Measurements from ENCODE around the gene CSHL1. TPM values are rescaled to one million over a fixed set of nuclear protein-coding genes. Genes with fewer than 3 reads are reported as not detected.

Gene CSHL1
- total RNA-seq, 2 donors from 2014 or later: not detected

DNA sequence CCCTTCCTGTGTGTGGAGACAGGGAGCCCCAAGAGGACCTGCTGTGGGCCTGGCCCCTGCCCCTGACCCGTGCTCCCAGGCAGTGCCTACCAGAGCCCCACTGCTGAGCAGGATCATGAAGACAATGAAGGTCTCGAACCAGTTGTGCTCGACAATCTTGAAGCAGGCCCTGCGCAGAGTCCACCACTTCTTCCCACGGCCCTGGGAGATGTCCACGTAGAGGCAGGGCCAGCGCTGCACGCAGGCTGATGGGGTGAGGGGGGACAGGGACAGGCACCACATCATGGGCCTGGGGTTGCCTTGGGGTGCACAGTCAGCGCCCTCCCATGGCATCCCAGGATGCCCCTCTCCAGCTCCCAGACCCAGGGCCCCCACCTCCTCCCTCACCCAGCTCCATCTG lies 37.5 kb upstream of the CSHL1 start:
- H3K27ac ChIP-seq (ENCODE audit: low read depth, low read length): no peak overlapping the region
- H3K4me3 Mint-ChIP-seq: no peak overlapping the region
- no peaks in the 10 kb centered on the region for H3K4me1 ChIP-seq (ENCODE audit: control insufficient read depth, insufficient read depth, low read length)
- H3K4me1 Mint-ChIP-seq: no peaks in the 10 kb centered on the region
- no peaks in the 10 kb centered on the region for H3K27me3 ChIP-seq (ENCODE audit: control insufficient read depth, insufficient read depth, low read length, poor library complexity, severe bottlenecking)
- TF ChIP-seq, protein P1, sequence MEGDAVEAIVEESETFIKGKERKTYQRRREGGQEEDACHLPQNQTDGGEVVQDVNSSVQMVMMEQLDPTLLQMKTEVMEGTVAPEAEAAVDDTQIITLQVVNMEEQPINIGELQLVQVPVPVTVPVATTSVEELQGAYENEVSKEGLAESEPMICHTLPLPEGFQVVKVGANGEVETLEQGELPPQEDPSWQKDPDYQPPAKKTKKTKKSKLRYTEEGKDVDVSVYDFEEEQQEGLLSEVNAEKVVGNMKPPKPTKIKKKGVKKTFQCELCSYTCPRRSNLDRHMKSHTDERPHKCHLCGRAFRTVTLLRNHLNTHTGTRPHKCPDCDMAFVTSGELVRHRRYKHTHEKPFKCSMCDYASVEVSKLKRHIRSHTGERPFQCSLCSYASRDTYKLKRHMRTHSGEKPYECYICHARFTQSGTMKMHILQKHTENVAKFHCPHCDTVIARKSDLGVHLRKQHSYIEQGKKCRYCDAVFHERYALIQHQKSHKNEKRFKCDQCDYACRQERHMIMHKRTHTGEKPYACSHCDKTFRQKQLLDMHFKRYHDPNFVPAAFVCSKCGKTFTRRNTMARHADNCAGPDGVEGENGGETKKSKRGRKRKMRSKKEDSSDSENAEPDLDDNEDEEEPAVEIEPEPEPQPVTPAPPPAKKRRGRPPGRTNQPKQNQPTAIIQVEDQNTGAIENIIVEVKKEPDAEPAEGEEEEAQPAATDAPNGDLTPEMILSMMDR (conservative IDR thresholded peaks at IDR 0.05): no peak
- peaks cover 2% of the 10 kb centered on the region for H3K27me3 Mint-ChIP-seq (ENCODE audit: insufficient read depth)
- no peaks in the 10 kb centered on the region for H3K36me3 Mint-ChIP-seq (ENCODE audit: low read depth)
- no peak for DNase-seq
- 86 to 94% methylated on average over 4 to 9 of the region's 9 CpGs for WGBS, 2 experiments (ENCODE audit: insufficient coverage in 1 of 2, insufficient read length in 1 of 2)
- no peak overlapping the region for H3K27ac Mint-ChIP-seq
- no peaks in the 10 kb centered on the region for H3K36me3 ChIP-seq (ENCODE audit: control insufficient read depth, insufficient read depth, low read length)
- no peak overlapping the region for H3K9ac ChIP-seq (ENCODE audit: extremely low read depth, low read length, poor library complexity, severe bottlenecking)
- no peaks in the 10 kb centered on the region for H3K9me3 ChIP-seq (ENCODE audit: control insufficient read depth, low read length)
- H3K4me3 ChIP-seq (ENCODE audit: low read length): no peak overlapping the region
- H3K9me3 Mint-ChIP-seq: no peaks in the 10 kb centered on the region

DNA sequence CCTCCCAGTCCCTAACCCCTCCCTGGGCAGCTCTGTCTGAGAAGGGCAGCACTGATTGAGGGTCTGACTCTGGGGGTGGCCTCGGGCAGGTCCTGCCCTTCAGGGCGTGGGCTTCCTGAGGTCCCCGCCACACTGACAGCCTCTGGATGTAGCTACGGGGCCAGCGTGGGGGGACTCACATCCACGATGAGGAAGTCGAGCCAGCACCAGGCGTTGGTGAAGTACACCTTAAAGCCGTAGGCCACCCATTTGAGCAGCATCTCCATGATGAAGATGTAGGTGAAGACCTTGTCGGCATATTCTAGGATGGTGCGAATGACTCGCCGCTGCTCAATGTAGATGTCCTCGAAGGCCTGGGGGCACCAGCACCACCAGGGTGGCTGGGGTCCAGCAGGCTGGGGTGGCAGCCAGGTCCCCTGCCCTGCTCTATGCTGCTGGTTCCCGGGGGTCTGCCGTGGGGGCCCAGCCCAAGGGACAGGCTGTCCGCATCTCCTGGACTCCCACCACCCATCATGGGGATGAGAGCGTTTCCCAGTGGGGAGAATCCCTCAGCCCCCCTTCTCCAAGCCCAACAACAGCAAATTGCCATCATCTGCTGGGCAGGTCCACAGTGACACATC lies 36.8 kb upstream of the CSHL1 start:
- no peaks in the 10 kb centered on the region for H3K9me3 Mint-ChIP-seq
- 93 to 95% methylated on average over 9 to 18 of the region's 18 CpGs for WGBS, 2 experiments (ENCODE audit: insufficient coverage in 1 of 2, insufficient read length in 1 of 2)
- H3K36me3 Mint-ChIP-seq (ENCODE audit: low read depth): no peaks in the 10 kb centered on the region
- H3K4me3 Mint-ChIP-seq: no peak overlapping the region
- Histone ChIP-seq H3K9ac (ENCODE audit: extremely low read depth, low read length, poor library complexity, severe bottlenecking) (no peak overlapping the region), H3K4me1 (ENCODE audit: control insufficient read depth, insufficient read depth, low read length) (no peaks in the 10 kb centered on the region), H3K27me3 (ENCODE audit: control insufficient read depth, insufficient read depth, low read length, poor library complexity, severe bottlenecking) (no peaks in the 10 kb centered on the region), H3K27ac (ENCODE audit: low read depth, low read length) (no peak overlapping the region), H3K4me3 (ENCODE audit: low read length) (no peak overlapping the region), H3K36me3 (ENCODE audit: control insufficient read depth, insufficient read depth, low read length) (no peaks in the 10 kb centered on the region), H3K9me3 (ENCODE audit: control insufficient read depth, low read length) (no peaks in the 10 kb centered on the region)
- H3K27me3 Mint-ChIP-seq (ENCODE audit: insufficient read depth): peaks cover 2% of the 10 kb centered on the region
- DNase-seq: no peak
- H3K4me1 Mint-ChIP-seq: no peaks in the 10 kb centered on the region
- TF ChIP-seq, protein P1 (conservative IDR thresholded peaks at IDR 0.05): no peak
- H3K27ac Mint-ChIP-seq: no peak overlapping the region

DNA sequence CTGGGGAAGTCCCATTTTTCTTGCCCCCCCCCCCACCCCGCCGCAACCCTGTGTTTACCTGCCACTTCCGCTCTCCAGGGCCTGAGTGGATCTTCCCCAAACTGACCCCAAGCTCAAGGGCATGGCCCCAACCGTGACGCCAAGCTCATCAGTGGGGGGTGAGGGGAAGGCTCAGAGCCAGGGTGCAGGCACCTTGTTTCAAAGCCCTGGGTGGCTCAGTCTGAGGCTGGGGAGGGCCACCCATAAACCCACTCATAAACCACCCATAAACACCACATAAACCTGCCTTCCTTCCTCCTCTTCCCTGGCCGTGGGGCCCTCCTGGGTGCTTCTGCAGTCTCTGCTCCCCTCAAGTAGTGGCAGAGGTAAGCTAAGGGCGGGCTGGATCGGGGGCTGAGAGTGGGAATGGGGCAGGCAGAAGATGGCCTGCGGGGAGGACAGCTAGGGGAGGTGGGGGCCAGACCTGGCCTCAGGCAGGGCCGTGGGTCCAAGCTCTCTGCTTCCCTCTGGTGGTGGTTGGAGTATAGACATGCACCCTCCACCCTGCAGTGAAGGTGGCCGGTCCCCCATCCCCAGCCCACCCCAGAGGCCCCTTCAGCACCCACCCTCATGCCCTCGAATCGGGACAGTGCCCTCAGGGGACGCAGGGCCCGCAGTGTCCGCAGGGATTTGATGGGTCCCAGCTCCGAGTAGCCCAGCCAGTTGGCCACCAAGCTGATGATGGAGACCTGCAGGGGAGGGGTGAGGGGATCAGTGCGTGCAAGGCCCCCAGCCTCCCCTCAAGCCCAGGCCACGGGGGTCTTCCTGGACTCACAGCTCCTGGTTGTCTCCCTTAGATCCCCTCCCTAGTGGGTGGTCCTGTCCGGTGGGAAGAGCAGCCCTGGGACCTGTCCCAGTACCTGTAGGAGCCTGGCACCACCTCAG lies 35.6 kb upstream of the CSHL1 start:
- Histone ChIP-seq H3K36me3 (ENCODE audit: control insufficient read depth, insufficient read depth, low read length) (no peaks in the 10 kb centered on the region), H3K9me3 (ENCODE audit: control insufficient read depth, low read length) (no peaks in the 10 kb centered on the region), H3K4me3 (ENCODE audit: low read length) (no peak overlapping the region), H3K27me3 (ENCODE audit: control insufficient read depth, insufficient read depth, low read length, poor library complexity, severe bottlenecking) (no peaks in the 10 kb centered on the region), H3K27ac (ENCODE audit: low read depth, low read length) (no peak overlapping the region), H3K4me1 (ENCODE audit: control insufficient read depth, insufficient read depth, low read length) (no peaks in the 10 kb centered on the region), H3K9ac (ENCODE audit: extremely low read depth, low read length, poor library complexity, severe bottlenecking) (no peak overlapping the region)
- no peaks in the 10 kb centered on the region for H3K9me3 Mint-ChIP-seq
- no peak overlapping the region for H3K4me3 Mint-ChIP-seq
- no peaks in the 10 kb centered on the region for H3K36me3 Mint-ChIP-seq (ENCODE audit: low read depth)
- 53 to 67% methylated on average over 4 to 17 of the region's 20 CpGs for WGBS, 2 experiments (ENCODE audit: insufficient coverage in 1 of 2, insufficient read length in 1 of 2)
- no peak overlapping the region for H3K27ac Mint-ChIP-seq
- H3K4me1 Mint-ChIP-seq: no peaks in the 10 kb centered on the region
- DNase-seq: peak; percentile 90
- TF ChIP-seq, protein P1 (conservative IDR thresholded peaks at IDR 0.05): peak; percentile 89
- peaks cover 2% of the 10 kb centered on the region for H3K27me3 Mint-ChIP-seq (ENCODE audit: insufficient read depth)

All from endodermal cell (in vitro differentiated cells).